ENCODE data around the gene LRRC15.

LRRC15 gene

DNA sequence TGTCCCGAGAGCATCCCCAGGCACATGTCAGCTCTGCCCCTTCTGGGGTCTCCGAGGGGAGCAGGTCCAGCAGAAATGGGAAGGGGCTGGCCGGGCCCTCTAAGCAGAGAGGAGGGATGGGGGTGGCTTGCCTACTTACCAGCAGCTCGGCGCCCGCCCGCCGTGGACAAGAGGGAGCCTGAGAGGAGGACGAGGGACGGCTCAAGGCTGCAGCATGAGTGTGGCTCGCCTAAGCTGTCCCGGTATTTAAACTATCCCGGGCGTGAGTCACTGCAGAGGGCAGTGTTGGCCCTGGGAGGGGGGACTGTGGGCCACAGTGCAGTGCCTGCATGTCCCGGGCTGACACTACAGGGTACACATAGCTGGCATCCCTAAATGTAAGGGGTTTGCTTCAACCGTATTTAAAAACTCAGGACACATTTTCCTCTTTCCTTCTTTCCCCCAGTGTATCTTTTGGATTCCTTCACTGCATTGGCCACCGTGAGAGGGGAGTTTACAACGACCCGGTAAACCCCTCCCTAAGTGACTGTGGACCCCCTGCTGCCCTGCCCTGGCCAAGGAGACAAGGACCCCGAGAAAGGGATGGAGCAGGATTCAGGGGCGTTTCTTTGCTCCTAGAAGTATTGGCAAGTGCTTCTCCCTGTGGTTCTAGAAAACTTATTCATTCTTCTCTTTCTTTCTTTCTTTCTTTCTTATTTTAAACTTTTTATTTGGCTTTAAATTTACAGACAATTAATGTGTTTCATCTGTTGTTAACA, at the start of gene LRRC15:
TSS of gene LRRC15 (minus strand) at position 222 of the 758 bp plus-strand sequence. CDS start 8,700 bp downstream, outside the sequence.
- no peak for DNase-seq (ENCODE audit: low read depth, low spot score)

DNA sequence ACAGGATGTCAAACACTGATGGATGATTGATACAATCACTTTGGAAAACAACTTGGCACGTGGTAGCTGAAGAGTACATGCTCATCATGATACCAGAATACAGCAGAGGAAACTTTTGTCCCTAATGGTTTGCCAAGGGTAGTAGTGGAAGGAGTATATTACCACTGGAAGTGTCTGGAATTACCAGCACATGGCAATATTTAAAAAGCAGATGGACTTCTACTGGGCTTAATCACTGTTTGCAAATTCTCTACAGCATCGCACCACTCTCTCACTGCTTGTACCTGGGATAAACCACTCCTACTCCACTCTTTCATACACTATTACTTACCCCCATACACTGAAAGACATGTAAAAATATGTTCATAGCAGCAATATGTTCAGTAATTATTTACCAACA, 49.1 kb upstream of the LRRC15 start:
- no peak for DNase-seq (ENCODE audit: low read depth, low spot score)

DNA sequence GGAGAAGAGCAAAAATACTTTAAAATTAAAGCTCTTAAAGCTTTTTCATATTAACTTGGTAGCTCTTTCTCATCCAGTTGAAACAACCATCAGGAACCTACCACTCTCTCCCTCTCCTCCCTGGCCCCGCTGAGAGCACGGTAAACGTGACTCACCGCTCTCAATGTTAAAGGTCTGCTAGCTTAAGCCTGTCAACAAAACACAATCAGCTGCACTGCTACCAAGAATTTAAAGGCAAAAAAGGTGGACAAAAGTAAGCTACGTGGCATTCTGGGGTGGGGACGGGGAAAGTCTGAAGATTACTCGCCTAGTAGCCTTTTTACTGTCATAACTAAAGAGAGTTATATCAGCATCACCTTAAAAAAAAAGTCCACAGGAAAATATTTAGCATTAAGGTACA, 37.9 kb upstream of the LRRC15 start:
- no peak for DNase-seq (ENCODE audit: low read depth, low spot score)

DNA sequence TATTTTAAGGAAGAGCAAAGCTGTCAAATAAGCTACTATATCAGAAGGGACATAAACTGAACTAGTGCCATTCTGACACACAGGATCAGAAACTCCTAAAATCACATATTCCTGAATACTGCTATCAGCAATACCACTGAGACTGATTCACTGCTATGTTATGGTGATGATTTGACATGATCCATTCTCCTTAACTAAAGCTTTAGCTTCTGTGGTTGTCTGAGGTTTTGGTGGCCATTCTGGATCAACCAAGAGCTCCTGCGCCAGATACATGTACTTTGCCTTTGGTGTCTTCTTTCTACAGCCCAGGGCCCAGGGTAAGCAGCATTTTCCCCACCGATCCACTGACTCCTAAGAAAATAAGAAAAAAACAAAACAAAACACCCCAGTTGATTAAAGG, 36.2 kb upstream of the LRRC15 start:
- no peak for DNase-seq (ENCODE audit: low read depth, low spot score)

- peak; percentile 36 for DNase-seq (ENCODE audit: low read depth, low spot score)
Observed at GRCh38 chr3:194404365-194405140, 35.0 kb upstream of the LRRC15 start.

DNA sequence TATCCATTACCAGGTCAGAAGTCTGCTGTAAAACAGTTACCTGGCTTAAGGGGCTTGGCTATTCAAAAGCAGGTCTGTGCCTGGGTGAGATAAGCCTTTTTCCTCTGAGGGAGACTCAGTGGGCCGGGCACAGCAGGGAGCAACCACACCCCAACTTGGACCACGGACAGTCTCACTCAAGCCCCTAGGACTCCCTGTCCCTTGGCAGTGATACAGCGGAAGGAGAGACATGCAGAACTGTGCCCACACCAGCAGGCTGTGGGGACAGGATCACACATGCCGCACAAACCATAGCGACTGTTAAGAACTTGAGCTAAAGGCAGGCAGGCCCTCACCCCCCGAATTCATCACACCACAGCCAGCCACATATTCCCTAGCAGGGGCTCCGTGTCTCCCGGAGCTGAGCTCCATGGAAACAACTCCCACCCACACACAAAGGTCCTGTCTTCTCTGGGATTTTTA, 32.4 kb upstream of the LRRC15 start:
- DNase-seq (ENCODE audit: low read depth, low spot score), result no peak

- DNase-seq (ENCODE audit: low read depth, low spot score), result no peak
Observed at GRCh38 chr3:194401346-194401745, 31.8 kb upstream of the LRRC15 start.

- no peak for DNase-seq (ENCODE audit: low read depth, low spot score)
Observed at GRCh38 chr3:194399874-194400411, 30.4 kb upstream of the LRRC15 start.

GRCh38 chr3:194399166-194399565, 29.6 kb upstream of the LRRC15 start, which contains the start of gene GP5:
TSS of gene GP5 (minus strand) at chr3:194399266. CDS start at chr3:194398282, 984 bp downstream.
- no peak for DNase-seq (ENCODE audit: low read depth, low spot score)

GRCh38 chr3:194397757-194398312, 28.3 kb upstream of the LRRC15 start:
- DNase-seq (ENCODE audit: low read depth, low spot score), result no peak

- no peak for DNase-seq (ENCODE audit: low read depth, low spot score)
Observed at GRCh38 chr3:194396859-194397756, 27.6 kb upstream of the LRRC15 start.

DNA sequence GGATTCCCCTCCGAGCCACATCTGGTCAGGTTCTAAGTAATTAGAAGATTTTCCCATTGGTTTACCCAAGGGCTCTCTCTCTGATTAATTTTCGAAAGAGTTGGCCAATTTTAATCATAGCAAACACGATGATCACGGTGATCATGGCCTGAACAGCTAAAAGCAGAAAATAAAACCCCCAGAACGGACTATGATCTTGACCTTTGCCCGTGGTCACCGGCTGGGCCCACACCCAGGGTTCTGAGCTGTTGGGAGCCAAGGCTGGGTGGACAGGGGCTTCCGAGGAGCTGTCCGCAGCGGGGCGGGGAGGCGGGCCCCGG, 27.0 kb upstream of the LRRC15 start:
- DNase-seq (ENCODE audit: low read depth, low spot score), result no peak

DNA sequence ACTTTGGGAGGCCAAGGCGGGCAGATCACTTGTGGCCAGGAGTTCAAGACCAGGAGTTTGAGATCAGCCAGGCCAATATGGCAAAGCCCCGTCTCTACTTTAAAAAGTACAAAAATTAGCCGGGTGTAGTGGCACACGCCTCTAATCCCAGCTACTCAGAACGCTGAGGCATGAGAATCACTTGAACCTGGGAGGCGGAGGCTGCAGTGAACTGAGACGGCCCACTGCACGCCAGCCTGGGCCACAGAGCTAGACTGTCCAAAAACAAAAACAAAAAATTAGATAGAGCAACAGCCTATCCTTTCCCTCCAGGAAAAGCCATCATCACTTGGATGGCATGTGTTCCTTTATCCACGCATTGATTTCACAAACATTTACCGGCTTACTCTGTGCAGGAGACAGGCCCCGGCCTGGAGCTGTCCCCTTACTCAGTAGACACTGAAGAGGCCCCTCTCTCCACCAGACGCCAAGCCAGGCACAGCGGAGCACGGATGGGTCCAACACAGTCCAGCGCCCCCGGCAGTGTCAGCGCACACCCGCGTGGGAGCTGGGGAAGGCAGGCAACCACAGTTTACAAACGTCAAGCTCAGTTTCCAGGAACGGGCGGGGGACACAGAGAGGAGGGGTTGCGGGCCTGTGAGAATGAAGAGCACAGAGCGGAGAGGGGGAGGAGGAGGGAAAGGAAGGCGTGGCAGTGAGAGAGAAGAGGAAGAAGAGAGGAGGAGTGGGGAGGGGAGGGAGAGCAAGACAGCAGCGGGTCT, 26.4 kb upstream of the LRRC15 start:
- DNase-seq (ENCODE audit: low read depth, low spot score), result no peak

DNA sequence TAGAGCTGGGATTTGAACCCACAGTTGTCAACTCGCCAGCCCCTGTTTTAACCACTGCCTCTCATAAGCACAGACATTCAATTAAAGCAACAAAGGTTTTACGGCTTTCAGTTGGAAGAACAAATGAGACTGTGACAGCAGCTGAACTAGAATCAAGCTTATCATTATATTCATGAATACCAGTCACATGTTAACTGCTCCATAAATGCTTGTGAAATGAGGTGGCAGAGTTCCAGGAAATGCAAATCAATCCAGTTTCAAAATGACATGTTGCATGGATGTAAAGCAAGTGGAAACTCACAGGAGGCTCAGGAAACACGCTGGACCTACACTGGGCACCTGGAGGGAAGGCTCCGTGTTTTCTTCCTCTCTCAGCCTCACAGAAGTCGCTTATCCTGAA, 25.7 kb upstream of the LRRC15 start:
- no peak for DNase-seq (ENCODE audit: low read depth, low spot score)

DNA sequence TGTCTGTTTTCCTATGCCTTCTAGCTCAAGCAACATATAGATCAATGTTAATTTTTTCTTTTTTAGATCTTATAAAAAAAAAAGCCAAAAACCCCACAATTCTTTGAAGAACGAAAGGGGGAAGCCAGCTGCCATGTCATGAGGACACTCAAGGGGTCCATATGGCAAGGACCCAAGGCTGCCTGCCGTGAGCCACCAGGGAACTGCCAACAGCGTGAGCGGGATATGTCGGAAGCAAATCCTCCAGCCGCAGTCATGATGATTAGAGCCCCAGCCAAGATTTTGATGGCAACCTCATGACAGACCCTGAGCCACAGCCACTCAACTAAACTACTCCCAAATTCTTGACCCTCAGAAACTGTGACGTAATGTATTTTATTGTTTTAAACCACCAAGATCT, 23.0 kb upstream of the LRRC15 start:
- no peak for DNase-seq (ENCODE audit: low read depth, low spot score)

GRCh38 chr3:194390835-194391234, 21.3 kb upstream of the LRRC15 start:
- no peak for DNase-seq (ENCODE audit: low read depth, low spot score)

GRCh38 chr3:194389269-194389668, 19.7 kb upstream of the LRRC15 start:
- DNase-seq (ENCODE audit: low read depth, low spot score), result no peak

GRCh38 chr3:194387926-194388418, 18.4 kb upstream of the LRRC15 start:
- no peak for DNase-seq (ENCODE audit: low read depth, low spot score)

GRCh38 chr3:194387276-194387675, 17.7 kb upstream of the LRRC15 start:
- DNase-seq (ENCODE audit: low read depth, low spot score), result no peak

DNA sequence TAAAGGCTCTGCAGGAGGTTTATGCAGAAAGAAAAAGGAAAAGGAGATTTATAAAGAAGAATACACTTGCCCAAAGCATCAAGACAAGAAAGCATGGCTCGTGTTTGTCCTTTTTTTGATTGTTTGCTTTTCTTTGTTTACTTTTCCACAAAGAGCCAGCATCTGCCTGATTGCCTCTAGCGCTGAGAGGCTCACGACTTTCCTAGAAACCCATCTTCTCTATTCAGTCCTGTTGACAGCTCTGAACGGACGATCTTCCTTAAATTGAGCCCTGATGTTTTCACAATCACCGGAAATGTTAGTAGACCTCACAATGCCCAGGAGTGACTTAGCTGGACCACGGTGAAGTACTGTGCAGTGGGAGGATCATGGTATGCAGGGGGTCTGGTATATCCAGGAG, 17.1 kb upstream of the LRRC15 start:
- no peak for DNase-seq (ENCODE audit: low read depth, low spot score)
